GM12873 (cell line): ENCODE measurements around the gene TMEM80.

Experiments used
- TF ChIP-seq, protein P1 (sequence below): IDR thresholded peaks from 2 replicates; pipeline ENCODE4 v1.5.1; 2012; ENCODE audit warnings: low read depth, mild to moderate bottlenecking, moderate library complexity, low read length, control low read depth; ENCODE audit not compliant: insufficient read depth; ENCODE audit errors: missing control alignments

Gene TMEM80

DNA sequence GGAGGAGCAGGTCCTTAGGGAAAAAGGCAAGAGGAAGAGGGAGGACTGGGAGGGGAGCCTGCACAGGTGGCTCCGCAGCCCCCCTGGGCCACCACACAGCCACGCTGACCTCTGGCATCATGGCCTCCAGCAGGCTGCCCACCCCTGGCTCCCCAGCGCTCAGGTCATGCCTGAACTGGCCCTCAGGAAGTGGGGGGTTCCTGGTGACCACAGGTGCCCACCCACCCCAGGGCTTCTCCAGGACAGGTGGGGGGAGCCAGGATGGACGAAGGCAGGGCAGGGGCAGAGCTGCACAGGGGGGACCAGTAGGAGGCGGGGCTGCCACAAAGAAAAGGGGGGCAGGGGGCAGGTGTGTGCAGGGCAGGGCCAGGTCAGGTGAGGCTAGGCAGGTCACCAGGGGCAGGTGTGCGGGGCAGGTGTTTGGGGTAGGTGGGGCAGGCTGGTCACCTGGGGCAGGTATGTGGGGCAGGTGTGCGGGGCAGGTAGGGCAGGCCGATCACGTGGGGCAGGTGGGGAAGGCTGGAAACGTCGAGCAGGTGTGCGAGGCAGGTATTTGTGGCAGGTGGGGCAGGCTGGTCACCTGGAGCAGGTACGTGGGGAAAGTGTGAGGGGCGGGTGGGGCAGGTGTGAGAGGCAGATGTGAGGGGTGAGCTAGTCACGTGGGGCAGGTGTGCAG is 1.6 kb upstream of the TMEM80 start:
- TF ChIP-seq, protein P1, sequence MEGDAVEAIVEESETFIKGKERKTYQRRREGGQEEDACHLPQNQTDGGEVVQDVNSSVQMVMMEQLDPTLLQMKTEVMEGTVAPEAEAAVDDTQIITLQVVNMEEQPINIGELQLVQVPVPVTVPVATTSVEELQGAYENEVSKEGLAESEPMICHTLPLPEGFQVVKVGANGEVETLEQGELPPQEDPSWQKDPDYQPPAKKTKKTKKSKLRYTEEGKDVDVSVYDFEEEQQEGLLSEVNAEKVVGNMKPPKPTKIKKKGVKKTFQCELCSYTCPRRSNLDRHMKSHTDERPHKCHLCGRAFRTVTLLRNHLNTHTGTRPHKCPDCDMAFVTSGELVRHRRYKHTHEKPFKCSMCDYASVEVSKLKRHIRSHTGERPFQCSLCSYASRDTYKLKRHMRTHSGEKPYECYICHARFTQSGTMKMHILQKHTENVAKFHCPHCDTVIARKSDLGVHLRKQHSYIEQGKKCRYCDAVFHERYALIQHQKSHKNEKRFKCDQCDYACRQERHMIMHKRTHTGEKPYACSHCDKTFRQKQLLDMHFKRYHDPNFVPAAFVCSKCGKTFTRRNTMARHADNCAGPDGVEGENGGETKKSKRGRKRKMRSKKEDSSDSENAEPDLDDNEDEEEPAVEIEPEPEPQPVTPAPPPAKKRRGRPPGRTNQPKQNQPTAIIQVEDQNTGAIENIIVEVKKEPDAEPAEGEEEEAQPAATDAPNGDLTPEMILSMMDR = no peak

DNA sequence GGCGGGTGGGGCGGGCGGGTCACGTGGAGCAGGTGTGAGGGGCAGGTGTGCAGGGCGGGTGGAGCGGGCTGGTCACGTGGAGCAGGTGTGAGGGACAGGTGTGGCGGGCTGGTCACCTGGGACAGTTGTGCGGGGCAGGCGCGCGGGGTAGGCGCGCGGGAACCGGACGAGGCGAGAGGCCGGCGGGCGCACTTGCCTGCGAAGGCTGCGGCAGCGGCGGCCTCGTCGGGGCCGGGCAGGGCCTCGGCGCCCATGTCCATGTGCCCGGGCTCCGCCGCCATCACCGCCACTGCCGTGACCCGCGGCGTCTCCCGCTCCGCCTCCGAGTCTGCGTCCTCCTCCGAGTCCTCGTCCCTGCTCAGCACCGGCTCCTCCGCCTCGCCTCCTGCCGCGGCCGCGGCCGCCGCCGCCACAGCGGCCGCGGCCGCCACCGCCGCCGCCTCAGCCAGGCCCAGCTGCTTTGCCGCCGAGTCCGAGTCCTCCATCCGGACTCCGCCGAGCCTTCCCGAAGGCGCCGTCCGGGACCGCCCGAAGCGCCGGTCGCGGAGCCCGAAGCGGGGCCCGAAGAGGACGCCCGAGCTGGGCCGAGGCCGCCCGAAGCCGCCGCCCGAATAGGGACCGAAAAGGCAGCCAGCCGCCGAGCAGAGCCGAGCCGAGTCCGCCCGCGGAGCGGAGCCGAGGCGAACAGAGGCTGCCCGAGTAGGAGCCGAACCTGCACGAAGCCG is 891 bp upstream of the TMEM80 start, which contains the start of gene DEAF1:
DEAF1 (minus strand) TSS at position 660 of the 725 bp plus-strand sequence; CDS start at position 485, 175 bp downstream.
- TF ChIP-seq, protein P1 = no peak

DNA sequence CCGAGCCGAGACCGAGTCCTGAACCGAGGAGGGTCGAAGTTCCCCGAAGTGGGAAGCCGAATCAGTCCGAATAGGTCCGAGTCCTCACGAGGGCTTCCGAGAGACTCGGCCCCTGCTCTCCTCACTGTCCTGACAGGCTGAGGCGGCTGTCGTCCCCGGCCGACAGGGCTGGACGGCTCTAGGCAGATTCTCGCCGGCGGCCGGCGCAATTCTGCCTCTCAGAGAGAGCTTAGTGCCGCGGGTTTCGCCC is 403 bp upstream of the TMEM80 start:
- TF ChIP-seq, protein P1 = no peak

DNA sequence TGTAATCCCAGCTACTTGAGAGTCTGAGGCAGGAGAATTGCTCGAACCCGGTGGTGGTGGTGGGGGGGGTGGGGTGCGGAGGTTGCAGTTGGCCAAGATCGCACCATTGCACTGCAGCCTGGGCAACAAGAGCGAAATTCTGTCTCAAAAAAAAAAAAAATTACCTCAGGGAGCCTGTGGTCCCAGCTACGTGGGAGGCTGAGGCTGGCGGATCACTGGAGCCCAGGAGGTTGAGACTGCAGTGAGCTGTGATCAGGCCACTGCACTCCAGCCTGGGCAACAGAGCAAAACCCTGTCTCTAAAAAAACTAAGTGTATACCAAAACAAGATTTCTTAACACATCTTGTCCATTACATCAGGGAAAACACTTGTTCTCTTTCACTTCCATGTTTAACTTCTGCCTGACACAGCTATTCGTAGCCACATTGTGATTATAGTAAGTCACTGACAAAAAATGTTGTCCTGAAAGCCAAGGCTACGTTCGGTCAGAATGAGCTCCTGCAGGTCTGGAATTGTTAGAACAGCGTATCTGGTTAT is 1.4 kb downstream of the TMEM80 start:
- TF ChIP-seq, protein P1 = no peak

DNA sequence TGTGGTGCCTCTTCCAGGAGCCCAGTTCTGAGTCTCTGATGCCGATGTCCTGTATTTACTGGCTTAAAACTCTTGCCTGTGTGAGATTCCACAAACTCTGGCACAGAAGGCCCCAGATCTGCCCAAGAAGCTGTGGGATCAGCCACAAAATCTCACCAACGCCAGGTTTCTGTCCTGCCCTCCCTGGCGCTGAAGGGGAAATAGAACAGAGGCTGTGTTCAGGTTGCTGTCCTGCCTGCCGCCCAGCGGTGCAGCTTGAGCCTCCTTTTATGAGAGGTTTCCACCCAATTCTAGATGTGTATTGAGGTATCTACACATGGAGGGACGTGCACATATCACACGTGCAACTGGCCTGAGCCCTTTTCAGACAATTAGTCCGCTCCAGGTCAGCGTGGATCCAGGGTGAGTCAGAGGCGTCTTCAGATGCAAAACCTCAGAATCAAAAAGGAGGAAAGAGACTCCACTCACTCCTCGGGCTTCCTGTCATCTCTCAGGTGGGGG is 2.2 kb downstream of the TMEM80 start:
- TF ChIP-seq, protein P1 = no peak

DNA sequence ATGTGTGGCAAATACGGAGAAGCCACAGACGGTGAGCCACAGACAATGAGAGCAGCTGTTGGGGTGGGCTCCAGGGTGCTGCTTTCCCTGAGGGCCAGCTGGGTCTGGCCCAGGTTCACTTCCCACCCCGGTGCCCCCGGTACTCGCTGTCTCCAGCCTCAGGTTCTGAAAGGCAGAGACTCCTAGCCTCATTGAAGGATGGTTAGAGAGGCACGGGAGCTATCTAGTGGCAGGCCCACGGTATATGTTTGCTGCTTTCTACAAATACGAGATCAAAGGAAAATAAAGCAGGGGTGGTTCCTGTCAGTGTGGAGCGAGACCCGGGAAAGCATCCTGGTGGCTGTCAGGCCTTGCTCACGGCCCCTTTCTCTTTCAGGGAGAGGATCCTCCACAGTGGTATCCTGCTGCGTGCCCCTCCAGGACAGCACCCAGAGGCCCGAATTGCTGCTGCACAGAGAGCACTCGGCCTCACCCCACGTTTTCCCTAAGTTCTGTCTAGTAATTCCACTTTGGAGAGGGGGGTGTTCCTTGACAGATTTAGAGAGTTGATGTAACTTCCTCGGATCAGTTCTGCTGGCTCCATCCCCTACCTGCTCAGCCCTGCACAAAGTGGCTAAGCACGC is 3.0 kb downstream of the TMEM80 start:
- TF ChIP-seq, protein P1 = no peak

DNA sequence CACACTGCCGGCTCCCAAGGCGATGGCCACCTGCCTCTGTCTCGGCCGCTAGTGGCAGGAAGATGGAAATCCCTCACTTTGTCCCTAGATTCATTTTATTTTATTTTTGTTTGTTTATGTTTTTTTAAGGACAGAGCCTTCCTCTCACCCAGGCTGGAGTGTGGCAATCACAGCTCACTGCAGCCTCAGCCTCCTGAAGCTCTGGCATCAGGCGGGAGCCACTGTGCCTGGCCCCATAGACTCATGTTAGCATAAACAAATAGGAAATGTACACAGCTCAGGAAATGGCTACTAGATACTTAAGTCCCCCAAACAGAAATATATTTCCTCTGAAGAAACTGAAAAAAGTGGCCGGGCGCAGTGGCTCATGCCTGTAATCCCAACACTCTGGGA is 3.5 kb downstream of the TMEM80 start:
- TF ChIP-seq, protein P1 = no peak
